ENCODE results near the gene COLQ.
"Not testable (repeated sequence)": the region's sequence is repeated elsewhere in the genome, so short reads cannot be mapped to it uniquely, and the experiment has no call there.

Gene COLQ

DNA sequence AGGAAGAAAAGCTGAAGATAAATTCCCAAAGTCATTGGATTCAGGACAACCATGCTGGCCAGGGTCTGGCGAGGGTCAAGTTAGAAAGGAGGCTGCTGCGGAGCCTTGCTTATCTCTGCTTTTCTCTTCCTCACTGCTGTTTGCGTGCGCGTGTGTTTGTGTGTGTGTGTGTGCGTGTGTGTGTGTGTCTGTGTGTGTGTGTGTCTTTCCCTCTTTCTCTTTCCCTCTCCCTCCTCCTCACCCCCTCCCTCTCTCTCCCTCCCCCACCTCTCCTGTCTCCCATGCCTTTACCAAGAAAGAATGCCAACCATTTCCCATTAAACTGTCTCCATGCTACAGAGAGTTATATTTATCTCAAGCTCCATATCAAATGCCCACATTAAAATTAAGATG, at the start of gene COLQ:
COLQ (minus strand) TSS at position 134 of the 393 bp plus-strand sequence; CDS start at position 53, 81 bp downstream.
- DNase-seq = no peak

DNA sequence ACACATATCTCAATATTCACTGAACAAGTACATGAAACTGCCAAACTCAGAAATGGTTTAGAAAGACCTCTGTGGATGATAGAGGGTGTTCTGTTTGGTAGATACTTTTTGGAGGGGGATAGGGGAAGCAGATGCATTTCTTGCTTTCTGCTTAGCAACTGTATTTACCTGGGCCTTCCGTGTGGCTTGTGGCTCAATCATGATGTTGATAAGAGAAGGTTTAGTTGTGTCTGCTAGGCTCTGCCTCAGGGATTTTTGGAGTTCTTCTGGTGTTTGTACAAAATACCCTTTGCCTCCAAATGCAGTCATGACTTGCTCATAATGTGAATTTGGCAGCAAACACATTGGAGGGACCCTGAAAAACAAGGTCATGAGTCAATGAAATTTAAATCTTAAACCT, 41.7 kb upstream of the COLQ start:
- DNase-seq = no peak

GRCh38 chr3:15562560-15562959, 41.1 kb upstream of the COLQ start:
- DNase-seq = no peak

DNA sequence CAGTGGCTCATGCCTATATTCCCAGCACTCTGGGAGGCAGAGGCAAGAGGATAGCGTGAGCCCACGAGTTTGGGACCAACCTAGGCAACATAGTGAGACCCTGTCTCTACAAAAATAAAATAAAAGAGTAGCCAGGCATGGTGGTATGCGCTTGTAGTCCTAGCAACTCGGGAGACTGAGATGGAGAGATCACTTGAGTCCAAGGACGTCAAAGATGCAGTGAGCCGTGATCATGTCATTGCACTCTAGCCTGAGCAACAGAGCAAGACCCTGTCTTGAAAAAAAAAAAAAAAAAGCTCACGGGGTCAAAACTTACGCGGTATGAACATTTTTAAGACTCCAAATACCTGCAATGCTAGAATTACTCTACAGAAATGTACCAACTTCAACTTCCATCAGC, 37.1 kb upstream of the COLQ start:
- no peak for DNase-seq

DNA sequence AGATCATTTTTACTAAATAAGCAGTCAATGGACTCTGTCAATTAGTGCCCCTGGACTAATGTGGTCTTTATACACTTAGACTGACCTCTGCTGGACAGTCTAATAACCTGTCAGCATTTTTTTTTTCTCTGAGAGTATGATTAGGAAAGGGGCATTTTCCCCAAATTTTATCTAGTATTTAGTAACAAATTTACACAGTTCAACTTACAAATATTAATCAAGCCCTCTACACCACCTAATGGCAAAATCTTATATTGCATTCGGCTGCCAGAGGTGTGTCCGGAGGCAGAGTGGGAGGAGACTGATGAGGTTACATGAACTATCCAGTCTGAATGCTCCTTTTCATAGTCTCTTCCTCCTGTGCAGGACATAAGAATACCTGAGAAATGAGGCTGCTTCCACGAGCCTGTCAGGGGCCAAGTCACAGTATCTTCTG, 36.0 kb upstream of the COLQ start:
- DNase-seq = peak; percentile 75

GRCh38 chr3:15556512-15556911, 35.0 kb upstream of the COLQ start:
- no peak for DNase-seq

- DNase-seq = no peak
These were observed 32.2 kb upstream of the COLQ start for GRCh38 chr3:15553749-15554148.

GRCh38 chr3:15551902-15552301, 30.4 kb upstream of the COLQ start:
- DNase-seq = no peak

DNA sequence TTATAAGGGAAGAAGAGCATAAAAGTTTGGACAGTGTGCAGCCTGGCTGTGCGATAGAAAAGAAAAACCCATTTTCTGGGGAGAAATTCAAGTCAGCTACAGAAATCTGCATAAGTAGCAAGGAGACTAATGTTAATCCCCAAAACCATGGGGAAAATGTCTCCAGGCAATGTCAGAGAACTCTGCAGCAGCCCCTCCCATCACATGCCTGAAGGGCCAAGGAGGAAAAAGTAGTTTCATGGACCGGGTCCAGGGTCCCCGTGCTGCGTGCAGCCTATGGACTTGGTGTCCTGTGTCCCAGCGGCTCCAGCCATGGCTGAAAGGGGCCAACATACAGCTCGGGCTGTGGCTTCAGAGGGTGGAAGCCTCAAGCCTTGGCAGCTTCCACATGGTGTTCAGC, 28.3 kb upstream of the COLQ start:
- no peak for DNase-seq

DNA sequence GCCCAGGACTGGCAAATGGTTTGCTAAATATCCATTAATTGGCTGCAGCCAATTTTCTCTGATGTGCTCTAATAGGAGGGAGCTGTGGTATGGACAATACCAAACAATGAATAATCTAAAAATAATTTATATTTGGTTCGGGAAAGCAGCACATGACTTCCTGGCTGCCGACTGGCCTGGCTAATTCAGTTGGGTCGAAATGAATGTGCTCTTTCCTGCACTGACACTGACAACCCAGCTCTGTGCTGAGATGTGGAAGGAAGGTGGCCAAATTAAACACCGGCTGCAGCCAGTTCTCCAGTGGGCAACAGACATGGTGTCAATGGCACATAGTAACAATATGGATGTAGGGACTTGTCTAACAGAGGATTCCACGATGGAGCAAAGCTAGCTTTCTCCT, 21.1 kb upstream of the COLQ start:
- DNase-seq = no peak

DNA sequence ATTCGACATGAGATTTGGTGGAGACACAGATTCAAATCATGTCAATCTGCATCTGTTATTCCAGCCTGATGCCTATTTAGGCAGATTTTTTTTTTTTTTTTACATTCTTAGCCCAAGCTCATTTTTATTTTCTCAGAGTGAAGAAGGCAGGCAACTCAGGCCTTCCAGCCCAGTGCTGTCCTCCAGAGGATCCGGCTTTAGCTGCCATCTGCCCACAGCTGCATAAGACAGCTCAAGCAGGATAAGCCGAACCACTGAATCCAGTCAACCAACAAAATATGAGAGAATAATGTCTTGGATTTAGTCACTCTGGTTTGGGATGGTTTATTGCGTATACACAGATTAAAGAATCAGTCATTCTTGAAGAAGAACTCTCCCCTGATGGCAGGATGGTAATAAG, 19.9 kb upstream of the COLQ start:
- DNase-seq = no peak

- no peak for DNase-seq
These were observed 17.6 kb upstream of the COLQ start for GRCh38 chr3:15539066-15539465.

DNA sequence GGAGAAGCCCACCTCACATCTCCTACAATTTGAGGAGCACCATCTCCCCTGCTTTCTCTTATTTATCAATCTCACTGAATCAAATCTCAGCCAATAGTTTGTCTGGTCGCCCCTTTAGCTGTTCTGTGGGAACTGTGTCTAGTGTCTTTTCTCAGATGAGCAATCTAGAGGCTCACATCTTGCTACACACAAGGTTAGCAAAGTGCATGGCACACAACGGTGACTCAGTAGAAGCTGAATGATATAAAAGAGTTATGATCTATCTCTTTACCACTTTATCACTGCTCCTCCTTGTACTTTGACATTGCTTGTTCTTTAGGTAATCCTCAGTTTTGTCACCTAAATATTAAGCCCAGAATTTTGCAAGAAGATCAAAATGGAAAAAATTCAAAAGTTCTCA, 16.8 kb upstream of the COLQ start:
- DNase-seq = no peak

GRCh38 chr3:15536856-15537255, 15.3 kb upstream of the COLQ start:
- DNase-seq = no peak

- DNase-seq = peak; percentile 49
These were observed 14.2 kb upstream of the COLQ start for GRCh38 chr3:15535732-15536131.

DNA sequence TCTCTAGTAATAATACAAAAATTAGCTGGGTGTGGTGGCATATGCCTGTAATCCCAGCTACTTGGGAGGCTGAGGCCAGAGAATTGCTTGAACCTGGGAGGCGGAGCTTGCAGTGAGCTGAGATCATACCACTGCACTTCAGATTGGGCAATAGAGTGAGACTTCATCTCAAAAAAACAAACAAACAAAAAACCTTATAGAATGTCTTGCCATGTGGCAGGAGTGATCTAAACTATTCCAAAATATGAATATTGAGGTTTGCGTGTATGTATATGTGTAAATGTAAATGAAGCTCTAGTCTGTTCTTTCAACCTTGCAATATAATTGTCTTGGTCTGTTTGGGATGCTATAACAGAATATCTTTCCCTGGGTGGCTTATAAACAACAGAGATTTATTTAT, 11.1 kb upstream of the COLQ start:
- DNase-seq = not testable (repeated sequence)

GRCh38 chr3:15531346-15531745, 9.8 kb upstream of the COLQ start:
- peak; percentile 30 for DNase-seq

GRCh38 chr3:15528854-15529537, 7.5 kb upstream of the COLQ start:
- DNase-seq = no peak

DNA sequence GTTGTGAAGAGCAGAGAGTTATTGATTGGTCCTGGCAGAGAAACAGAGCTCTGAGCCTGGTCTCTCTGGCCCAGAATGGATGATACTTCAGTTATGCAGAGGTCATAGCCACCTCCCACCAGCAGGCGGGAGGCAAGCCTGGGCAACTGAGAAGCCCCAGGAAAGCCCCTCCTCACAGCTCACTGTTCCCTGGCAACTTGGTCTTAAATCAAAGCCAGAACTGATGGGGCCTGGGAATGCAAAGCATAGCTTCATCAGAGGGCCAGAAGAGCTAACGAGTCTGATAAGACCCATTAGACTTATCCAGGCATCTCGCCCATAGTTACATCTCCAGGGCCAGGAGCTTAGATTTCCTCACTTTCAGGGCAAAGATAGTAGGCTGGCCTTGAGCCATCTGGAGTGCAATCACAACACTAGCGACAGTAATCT, 5.5 kb upstream of the COLQ start:
- peak; percentile 92 for DNase-seq

GRCh38 chr3:15525790-15526189, 4.3 kb upstream of the COLQ start:
- no peak for DNase-seq

DNA sequence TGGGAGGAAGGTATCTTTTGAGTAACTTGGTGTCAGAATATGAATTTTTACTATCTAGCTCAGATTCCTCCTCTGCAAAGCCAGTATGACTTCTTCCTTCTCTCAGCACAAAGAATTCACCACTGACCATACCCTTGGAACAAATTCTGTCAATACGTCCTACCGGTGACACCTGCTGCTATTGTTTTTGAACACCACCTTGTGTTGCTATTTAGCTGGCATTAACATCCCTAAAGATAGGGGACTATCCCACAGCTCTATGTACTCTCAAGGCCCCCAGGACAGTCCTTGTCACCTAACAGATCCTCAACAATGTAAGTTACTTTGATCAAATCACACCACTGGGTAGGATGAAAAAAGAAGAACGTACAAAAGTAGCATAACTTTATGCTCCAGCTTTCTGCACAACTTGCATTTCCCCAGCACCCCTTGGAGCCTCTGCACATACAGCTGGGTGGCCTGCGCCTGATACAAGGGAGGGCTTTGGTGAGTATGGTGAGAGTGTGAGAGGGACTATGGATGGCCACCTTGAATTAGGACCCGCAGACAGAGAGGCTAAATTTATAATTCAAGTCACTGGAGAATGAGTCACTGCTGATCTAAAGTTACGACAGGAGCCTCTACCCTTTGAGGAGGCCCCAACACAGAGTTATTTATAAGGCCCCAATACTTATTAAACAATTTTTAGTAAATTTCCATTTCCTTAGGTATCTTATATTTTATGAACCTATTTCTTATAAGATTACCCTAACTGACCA, 2.3 kb upstream of the COLQ start:
- no peak for DNase-seq

- DNase-seq = no peak
These were observed 510 bp upstream of the COLQ start for GRCh38 chr3:15522016-15522415.

GRCh38 chr3:15520804-15521572, 518 bp downstream of the COLQ start:
- no peak for DNase-seq

GRCh38 chr3:15520185-15520584, 1.3 kb downstream of the COLQ start:
- no peak for DNase-seq
